Glomerular visceral epithelial cell (primary cell): ENCODE results near the gene EIF2AK2.

Experiments used
- DNase-seq: peaks from one replicate; pipeline ENCODE4 v3.0.0-alpha.2; 2016; ENCODE audit errors: extremely low spot score

Gene EIF2AK2

GRCh38 chr2:37171624-37171950, 14.8 kb upstream of the EIF2AK2 start:
- no peak for DNase-seq

- peak; percentile 26 for DNase-seq
Measured at GRCh38 chr2:37168217-37168981, 11.6 kb upstream of the EIF2AK2 start.

- DNase-seq = no peak
Measured at GRCh38 chr2:37167636-37168180, 10.9 kb upstream of the EIF2AK2 start.

GRCh38 chr2:37164757-37165156, 8.0 kb upstream of the EIF2AK2 start:
- no peak for DNase-seq

- DNase-seq = peak; percentile 36
Measured at GRCh38 chr2:37156071-37156856, 516 bp downstream of the EIF2AK2 start.

GRCh38 chr2:37154785-37155184, 2.0 kb downstream of the EIF2AK2 start:
- no peak for DNase-seq

GRCh38 chr2:37153224-37153623, 3.6 kb downstream of the EIF2AK2 start:
- DNase-seq = no peak

GRCh38 chr2:37149626-37150322, 7.0 kb downstream of the EIF2AK2 start:
- no peak for DNase-seq

GRCh38 chr2:37148325-37148724, 8.5 kb downstream of the EIF2AK2 start:
- DNase-seq = no peak

GRCh38 chr2:37146062-37146461, 10.7 kb downstream of the EIF2AK2 start:
- DNase-seq = no peak

- DNase-seq = no peak
Measured at GRCh38 chr2:37143974-37144373, 12.8 kb downstream of the EIF2AK2 start.

- DNase-seq = no peak
Measured at GRCh38 chr2:37142546-37142945, 14.2 kb downstream of the EIF2AK2 start.

GRCh38 chr2:37132914-37133313, 23.9 kb downstream of the EIF2AK2 start:
- no peak for DNase-seq

GRCh38 chr2:37125416-37125815, 31.4 kb downstream of the EIF2AK2 start:
- DNase-seq = no peak

- no peak for DNase-seq
Measured at GRCh38 chr2:37119157-37119556, 37.6 kb downstream of the EIF2AK2 start.

GRCh38 chr2:37117566-37117965, 39.2 kb downstream of the EIF2AK2 start:
- DNase-seq = no peak

GRCh38 chr2:37111958-37112357, 44.8 kb downstream of the EIF2AK2 start:
- DNase-seq = no peak

- no peak for DNase-seq
Measured at GRCh38 chr2:37110306-37111212, 46.2 kb downstream of the EIF2AK2 start.

GRCh38 chr2:37109523-37109922, 47.3 kb downstream of the EIF2AK2 start:
- DNase-seq = no peak

- no peak for DNase-seq
Measured at GRCh38 chr2:37105150-37105549, 51.6 kb downstream of the EIF2AK2 start.

- no peak for DNase-seq
Measured at GRCh38 chr2:37104178-37104577, 52.6 kb downstream of the EIF2AK2 start.
